Muscle layer of duodenum (tissue), 2 donors: ENCODE data around the gene KLHL28.
A peak's percentile ranks its signal among the peaks of the same experiment; 100 is the strongest.

Experiments used
- H3K27ac ChIP-seq: one replicate; pipeline ENCODE4 v1.7.0; 2013; ENCODE audit warnings: mild to moderate bottlenecking, low read length
- H3K27me3 ChIP-seq: one replicate; pipeline ENCODE4 v1.7.0; 2013; ENCODE audit warnings: low read depth, mild to moderate bottlenecking, control low read depth, low read length
- H3K36me3 ChIP-seq, 2 donors: one replicate each; pipeline ENCODE4 v1.7.0; 2013; ENCODE audit warnings: low read length in 2 of 2, control low read depth in 1 of 2, mild to moderate bottlenecking in 1 of 2; ENCODE audit not compliant: insufficient read depth in 2 of 2, control insufficient read depth in 1 of 2
- H3K4me1 ChIP-seq, 2 donors: one replicate each; pipeline ENCODE4 v1.7.0; 2013; ENCODE audit warnings: low read length in 2 of 2, mild to moderate bottlenecking in 2 of 2, control low read depth in 1 of 2, moderate library complexity in 1 of 2; ENCODE audit not compliant: insufficient read depth in 2 of 2, control insufficient read depth in 1 of 2
- H3K4me3 ChIP-seq, 2 donors: one replicate each; pipeline ENCODE4 v1.7.0; 2013; ENCODE audit warnings: low read length in 2 of 2, low read depth in 1 of 2, mild to moderate bottlenecking in 1 of 2
- H3K9me3 ChIP-seq, 2 donors: one replicate each; pipeline ENCODE4 v1.7.0; 2013; ENCODE audit warnings: low read length in 2 of 2, control low read depth in 1 of 2, mild to moderate bottlenecking in 1 of 2; ENCODE audit not compliant: control insufficient read depth in 1 of 2
- donor health status: healthy.

KLHL28 gene

DNA sequence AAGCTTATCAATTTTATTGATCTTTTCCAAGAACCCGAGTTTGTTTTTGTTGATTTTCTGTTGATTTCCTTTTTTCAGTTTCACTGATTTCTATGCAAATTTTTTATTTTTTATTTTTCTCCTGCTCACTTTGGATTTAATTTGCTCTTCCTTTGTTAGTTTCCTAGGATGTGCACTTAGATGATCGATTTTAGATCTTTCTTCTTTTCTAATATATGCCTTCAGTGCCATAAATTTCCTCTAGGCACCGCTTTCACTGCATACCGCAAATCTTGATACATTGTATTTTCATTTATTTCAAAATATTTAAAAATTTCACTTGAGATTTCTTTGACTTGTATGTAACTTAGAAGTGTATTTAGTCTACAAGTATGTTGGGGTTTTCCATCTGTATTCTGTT lies 9.7 kb upstream of the KLHL28 start:
- Histone ChIP-seq H3K27ac (no peak overlapping the region), H3K4me1 (peaks cover 0 to 20% of the 10 kb centered on the region in 2 donors), H3K36me3 (peaks cover 0 to 6% of the 10 kb centered on the region in 2 donors), H3K4me3 (no peak overlapping the region), H3K27me3 (no peaks in the 10 kb centered on the region), H3K9me3 (peaks cover 0 to 4% of the 10 kb centered on the region in 2 donors)

DNA sequence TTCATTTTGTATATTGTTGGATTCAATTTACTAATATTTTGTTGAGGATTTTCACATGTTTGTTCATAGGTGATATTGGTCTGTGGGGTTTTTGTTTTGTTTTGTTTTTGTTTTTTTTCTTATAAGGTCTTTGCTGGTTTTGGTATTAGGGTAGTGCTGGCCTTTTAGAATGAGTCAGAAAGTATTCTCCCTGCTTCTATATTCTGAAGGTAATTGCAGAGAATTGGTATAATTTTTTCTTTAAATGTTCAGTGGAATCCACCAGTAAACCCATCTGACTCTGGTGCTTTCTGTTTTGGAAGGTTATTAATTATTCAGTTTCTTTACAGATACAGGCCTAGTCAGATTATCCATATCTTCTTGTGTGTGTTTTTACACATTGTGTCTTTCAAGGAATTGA lies 9.2 kb upstream of the KLHL28 start:
- Histone ChIP-seq H3K27ac (no peak overlapping the region), H3K4me3 (no peak overlapping the region), H3K4me1 (peaks cover 0 to 22% of the 10 kb centered on the region in 2 donors), H3K9me3 (peaks cover 0 to 4% of the 10 kb centered on the region in 2 donors), H3K27me3 (no peaks in the 10 kb centered on the region), H3K36me3 (peaks cover 0 to 6% of the 10 kb centered on the region in 2 donors)

DNA sequence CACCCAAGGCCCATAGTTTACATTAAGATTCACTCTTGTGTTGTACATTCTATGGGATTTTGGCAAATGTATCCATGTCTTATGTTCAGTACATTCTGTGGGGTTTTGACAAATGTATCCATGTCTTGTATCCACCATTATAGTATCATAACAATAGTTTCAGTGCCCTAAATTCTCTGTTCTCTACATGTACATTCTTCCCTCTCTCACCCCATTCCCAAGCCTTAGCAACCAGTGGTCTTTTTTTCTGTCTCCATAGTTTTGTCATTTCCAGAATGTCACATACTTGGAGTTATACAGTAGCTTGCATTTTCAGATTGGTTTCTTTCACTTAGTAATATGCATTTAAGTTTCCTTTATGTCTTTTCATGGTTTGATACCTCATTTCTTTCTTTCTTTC lies 7.0 kb upstream of the KLHL28 start:
- Histone ChIP-seq H3K4me1 (peaks cover 0 to 34% of the 10 kb centered on the region in 2 donors), H3K27ac (no peak overlapping the region), H3K4me3 (peak overlapping the region in 1 of 2 donors; percentile 11), H3K27me3 (no peaks in the 10 kb centered on the region), H3K9me3 (peaks cover 0 to 4% of the 10 kb centered on the region in 2 donors), H3K36me3 (peaks cover 0 to 6% of the 10 kb centered on the region in 2 donors)

DNA sequence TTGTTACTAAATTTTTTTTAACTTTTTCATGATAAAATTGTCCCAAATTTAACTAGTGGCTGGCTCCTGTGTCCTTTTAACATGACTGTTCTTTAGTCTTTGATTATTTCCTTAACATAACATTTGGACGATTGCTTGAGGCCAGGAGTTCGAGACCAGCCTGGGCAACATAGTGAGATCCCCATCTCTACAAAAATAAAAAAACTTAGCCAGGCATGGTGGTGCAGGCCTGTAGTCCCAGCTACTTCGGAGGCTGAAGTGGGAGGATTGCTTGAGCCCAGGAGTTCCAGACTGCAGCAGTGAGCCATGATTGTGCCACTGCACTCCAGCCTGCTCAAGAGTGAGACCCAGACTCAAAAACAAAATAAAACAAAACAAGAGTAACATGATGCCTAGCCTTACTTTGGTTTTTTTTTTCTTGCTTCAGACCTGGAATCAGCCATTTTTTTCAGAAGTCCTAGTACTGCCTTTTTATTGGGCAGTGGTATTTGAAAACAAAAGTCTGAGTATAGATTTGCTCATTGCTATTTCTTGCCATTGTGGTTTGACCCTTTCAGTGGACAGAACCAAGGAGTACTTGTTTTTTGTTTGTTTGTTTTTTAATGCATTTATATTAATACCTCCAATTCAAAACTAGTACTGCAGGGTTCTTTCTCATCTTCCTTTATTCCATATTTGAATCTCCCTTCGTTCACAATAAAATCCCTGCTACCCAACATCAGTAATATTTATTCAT lies 5.0 kb upstream of the KLHL28 start:
- peak overlapping the region; percentile 33 to 58 for H3K4me3 ChIP-seq
- H3K27me3 ChIP-seq, result no peaks in the 10 kb centered on the region
- H3K36me3 ChIP-seq, result peaks cover 0 to 10% of the 10 kb centered on the region in 2 donors
- H3K9me3 ChIP-seq, result peaks cover 0 to 4% of the 10 kb centered on the region in 2 donors
- peaks cover 0 to 41% of the 10 kb centered on the region in 2 donors for H3K4me1 ChIP-seq
- H3K27ac ChIP-seq, result no peak overlapping the region

DNA sequence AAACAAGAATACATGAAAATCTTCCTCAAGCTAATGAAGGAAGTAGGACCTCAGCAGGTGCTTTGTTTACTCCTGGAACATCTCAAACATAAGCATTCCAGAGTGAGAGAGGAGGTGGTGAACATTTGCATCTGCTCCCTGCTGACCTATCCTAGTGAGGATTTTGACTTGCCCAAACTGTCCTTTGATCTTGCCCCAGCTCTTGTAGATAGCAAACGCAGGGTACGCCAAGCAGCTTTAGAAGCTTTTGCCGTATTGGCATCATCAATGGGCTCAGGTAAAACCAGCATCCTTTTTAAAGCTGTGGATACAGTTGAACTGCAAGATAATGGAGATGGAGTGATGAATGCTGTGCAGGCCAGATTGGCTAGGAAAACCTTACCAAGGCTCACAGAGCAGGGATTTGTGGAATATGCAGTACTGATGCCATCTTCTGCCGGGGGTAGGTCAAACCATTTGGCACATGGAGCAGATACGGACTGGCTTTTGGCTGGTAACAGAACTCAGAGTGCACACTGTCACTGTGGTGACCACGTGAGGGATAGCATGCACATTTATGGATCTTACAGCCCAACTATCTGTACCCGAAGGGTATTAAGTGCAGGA lies 2.1 kb upstream of the KLHL28 start:
- H3K4me1 ChIP-seq, result peaks cover 4 to 56% of the 10 kb centered on the region in 2 donors
- no peak overlapping the region for H3K27ac ChIP-seq

DNA sequence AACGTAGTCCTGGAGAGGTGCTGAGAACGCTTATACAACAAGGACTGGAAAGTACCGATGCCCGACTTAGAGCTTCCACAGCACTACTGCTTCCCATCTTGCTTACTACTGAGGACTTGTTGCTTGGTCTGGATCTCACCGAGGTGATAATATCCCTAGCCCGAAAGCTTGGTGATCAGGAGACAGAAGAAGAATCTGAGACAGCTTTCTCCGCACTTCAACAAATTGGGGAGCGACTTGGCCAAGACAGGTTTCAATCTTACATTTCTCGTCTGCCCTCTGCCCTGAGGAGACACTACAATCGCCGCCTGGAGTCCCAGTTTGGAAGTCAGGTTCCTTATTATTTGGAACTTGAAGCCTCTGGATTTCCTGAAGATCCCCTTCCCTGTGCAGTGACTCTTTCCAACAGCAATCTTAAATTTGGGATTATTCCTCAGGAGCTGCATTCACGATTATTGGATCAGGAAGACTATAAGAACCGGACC lies 1.3 kb upstream of the KLHL28 start:
- H3K27me3 ChIP-seq, result no peaks in the 10 kb centered on the region
- peaks cover 4 to 58% of the 10 kb centered on the region in 2 donors for H3K4me1 ChIP-seq
- peak overlapping the region; percentile 96 to 100 for H3K4me3 ChIP-seq
- no peaks in the 10 kb centered on the region for H3K9me3 ChIP-seq
- H3K27ac ChIP-seq, result peak overlapping the region; percentile 96
- H3K36me3 ChIP-seq, result peaks cover 0 to 4% of the 10 kb centered on the region in 2 donors

More for the DNA sequence above, 2.1 kb upstream of the KLHL28 start:
- Histone ChIP-seq H3K27me3 (no peaks in the 10 kb centered on the region), H3K9me3 (no peaks in the 10 kb centered on the region), H3K36me3 (peaks cover 0 to 4% of the 10 kb centered on the region in 2 donors), H3K4me3 (peak overlapping the region; percentile 96 to 100)

DNA sequence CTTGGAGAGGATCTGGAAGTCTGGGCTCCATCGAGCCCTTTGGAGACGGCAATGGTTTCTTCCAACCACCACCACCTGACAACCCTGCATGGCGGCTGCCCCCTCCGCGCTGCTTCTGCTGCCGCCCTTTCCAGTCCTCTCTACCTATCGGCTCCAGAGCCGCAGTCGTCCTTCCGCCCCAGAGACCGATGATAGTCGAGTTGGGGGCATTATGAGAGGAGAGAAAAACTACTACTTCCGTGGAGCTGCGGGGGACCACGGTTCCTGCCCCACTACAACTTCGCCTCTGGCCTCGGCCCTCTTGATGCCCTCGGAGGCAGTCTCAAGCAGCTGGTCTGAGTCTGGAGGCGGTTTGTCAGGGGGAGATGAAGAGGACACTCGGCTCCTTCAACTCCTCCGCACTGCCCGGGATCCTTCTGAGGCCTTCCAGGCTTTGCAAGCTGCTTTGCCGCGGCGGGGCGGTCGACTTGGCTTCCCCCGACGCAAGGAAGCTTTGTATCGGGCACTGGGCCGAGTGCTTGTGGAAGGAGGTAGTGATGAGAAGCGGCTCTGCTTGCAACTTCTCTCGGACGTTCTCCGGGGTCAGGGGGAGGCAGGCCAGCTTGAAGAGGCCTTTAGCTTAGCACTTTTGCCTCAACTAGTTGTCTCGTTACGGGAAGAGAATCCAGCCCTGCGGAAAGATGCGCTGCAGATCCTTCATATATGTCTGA lies 742 bp upstream of the KLHL28 start:
- Histone ChIP-seq H3K4me1 (peaks cover 4 to 55% of the 10 kb centered on the region in 2 donors), H3K4me3 (peak overlapping the region; percentile 96 to 100), H3K9me3 (no peaks in the 10 kb centered on the region), H3K27me3 (no peaks in the 10 kb centered on the region), H3K36me3 (peaks cover 0 to 4% of the 10 kb centered on the region in 2 donors), H3K27ac (peak overlapping the region; percentile 96)

DNA sequence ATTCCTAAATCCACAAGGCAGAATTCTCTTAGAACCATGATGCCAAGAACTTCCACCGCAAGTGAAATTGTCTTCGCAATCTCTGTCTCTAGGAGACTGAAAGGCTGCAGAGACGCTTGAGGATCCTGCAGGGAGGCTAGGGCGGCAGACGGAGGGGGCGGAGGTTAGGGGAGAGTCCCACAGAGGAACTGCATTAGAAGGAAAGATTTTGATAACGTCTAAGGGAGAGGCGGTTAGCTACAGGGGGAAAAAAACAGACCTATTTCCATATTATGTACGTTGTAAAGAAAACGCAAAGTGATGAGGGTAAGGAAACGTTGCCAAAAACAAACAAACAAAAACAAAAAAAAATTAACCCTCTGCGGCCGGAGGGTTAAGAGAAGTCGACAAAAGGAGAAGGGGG lies 595 bp downstream of the KLHL28 start:
- peak overlapping the region; percentile 96 to 100 for H3K4me3 ChIP-seq
- H3K27me3 ChIP-seq, result no peaks in the 10 kb centered on the region
- H3K27ac ChIP-seq, result peak overlapping the region; percentile 96
- peaks cover 0 to 4% of the 10 kb centered on the region in 2 donors for H3K36me3 ChIP-seq
- H3K4me1 ChIP-seq, result peaks cover 4 to 46% of the 10 kb centered on the region in 2 donors
- no peaks in the 10 kb centered on the region for H3K9me3 ChIP-seq

DNA sequence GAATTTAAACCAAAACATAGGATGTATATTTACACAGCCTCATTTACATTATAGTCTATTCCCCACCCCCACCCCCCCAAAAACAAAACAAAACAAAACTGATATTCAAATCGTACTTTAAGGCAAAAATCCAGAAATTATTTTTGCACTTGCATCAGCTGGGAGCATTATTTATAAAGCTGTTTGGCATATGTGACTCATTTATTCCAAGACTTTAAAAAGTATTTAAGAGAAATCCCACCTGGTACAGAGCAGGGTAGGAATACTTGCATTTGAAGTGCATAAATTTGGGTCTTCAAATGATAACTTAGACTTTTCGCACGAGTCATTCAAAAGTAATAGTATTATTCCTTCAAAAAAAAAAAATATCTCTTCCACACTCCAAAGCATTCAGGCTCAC lies 1.1 kb downstream of the KLHL28 start:
- H3K4me1 ChIP-seq, result peaks cover 4 to 43% of the 10 kb centered on the region in 2 donors
- H3K27ac ChIP-seq, result peak overlapping the region; percentile 96

DNA sequence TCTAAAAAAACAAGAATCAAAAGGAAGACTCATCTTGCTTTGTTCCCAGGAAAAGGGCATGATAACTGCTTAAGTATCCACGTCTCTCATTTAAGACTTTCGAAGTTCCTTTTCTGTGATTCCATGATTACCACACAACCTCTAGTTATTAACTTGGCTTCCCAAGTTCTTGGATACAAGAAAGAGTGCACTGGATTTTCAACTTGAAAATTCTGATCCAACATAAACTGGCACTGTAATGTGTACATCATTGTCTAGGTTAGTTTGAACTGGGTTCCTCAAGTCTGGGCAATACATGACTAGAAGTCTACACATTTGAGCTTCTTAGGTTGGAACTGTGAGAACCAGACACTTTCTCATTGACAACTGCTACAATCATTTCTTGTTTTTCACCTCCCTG lies 1.6 kb downstream of the KLHL28 start:
- peaks cover 4 to 41% of the 10 kb centered on the region in 2 donors for H3K4me1 ChIP-seq
- H3K27me3 ChIP-seq, result no peaks in the 10 kb centered on the region
- H3K4me3 ChIP-seq, result peak overlapping the region; percentile 96 to 100
- H3K36me3 ChIP-seq, result peaks cover 0 to 4% of the 10 kb centered on the region in 2 donors
- no peak overlapping the region for H3K27ac ChIP-seq
- H3K9me3 ChIP-seq, result no peaks in the 10 kb centered on the region

More for the DNA sequence above, 1.1 kb downstream of the KLHL28 start:
- Histone ChIP-seq H3K27me3 (no peaks in the 10 kb centered on the region), H3K36me3 (peaks cover 0 to 4% of the 10 kb centered on the region in 2 donors), H3K4me3 (peak overlapping the region; percentile 96 to 100), H3K9me3 (no peaks in the 10 kb centered on the region)

DNA sequence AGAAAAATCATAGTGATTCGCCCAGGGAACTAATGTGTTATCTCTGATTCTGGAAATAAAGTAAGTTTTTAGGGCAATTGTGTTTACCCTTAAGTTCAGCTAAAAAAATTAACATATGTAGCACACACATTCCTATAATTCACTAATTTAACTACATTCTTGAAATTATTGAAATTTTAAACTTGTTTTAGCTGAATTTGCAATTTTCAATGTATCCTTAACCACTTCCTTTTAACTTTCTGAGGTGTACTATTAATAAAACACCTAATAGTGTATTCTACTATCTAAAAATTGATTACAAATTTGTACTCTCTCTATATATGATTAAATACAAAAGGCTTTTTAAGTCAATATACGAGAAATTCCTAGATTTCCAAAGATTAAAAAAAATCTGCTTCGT lies 2.2 kb downstream of the KLHL28 start:
- peaks cover 4 to 36% of the 10 kb centered on the region in 2 donors for H3K4me1 ChIP-seq
- peaks cover 0 to 4% of the 10 kb centered on the region in 2 donors for H3K36me3 ChIP-seq
- no peak overlapping the region for H3K27ac ChIP-seq
- H3K4me3 ChIP-seq, result no peak overlapping the region
- H3K27me3 ChIP-seq, result no peaks in the 10 kb centered on the region
- no peaks in the 10 kb centered on the region for H3K9me3 ChIP-seq
